HG03432 (cell line): Measurements from ENCODE around the gene GRIK4.

Source experiments
- ATAC-seq: cut with Tn5 transposase; IDR thresholded peaks from one replicate; pipeline ENCODE4 v1.9.1; 2021; ENCODE audit warnings: mild to moderate bottlenecking, moderate library complexity; ENCODE audit not compliant: unreplicated experiment

Gene GRIK4

GRCh38 chr11:120928627-120929026 lies 417.1 kb downstream of the GRIK4 start:
- ATAC-seq, result no peak

DNA sequence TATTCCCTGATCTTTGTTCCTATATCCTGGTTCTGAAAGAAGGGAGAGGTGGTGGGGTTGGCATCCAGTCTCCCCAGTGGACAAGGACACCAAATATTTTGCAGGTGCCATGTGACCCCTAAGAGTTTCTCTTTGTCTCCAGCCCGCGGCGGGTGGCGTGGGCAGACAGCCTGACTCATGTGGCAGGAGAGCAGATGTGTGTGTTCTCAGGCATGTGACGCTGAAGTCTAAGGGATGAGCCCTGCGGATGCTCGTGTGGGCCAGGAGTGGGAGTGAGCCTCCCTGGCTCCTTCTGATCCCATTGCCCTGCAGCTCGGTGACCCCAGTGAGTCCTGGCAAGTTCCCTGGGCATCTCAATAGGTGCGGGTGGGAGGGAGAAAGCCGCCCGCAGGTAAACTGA lies 417.5 kb downstream of the GRIK4 start:
- ATAC-seq, result no peak

DNA sequence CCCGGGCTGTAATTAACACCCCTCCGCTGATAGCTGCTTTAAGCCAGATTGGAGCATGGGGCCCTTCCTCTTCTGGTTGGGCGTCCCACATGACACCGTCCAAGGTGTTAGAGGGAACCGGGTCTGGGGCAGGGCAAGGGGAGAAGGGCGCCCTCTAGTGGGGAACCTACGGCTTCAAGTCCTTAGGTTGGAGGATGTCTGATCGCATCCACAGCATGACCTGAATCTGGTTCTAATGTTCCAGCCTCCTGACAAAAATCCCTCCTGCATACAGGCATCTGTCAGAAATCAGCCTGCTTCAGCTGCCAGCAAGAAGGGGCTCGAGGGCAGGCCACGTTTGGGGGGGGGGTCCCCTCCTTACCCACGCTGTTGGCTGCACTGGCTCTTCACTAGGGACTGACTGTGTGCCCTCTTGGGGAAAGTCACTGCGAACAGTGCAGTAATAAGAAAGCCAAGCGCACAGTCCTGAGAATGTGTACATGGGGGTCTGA lies 418.2 kb downstream of the GRIK4 start:
- no peak for ATAC-seq

DNA sequence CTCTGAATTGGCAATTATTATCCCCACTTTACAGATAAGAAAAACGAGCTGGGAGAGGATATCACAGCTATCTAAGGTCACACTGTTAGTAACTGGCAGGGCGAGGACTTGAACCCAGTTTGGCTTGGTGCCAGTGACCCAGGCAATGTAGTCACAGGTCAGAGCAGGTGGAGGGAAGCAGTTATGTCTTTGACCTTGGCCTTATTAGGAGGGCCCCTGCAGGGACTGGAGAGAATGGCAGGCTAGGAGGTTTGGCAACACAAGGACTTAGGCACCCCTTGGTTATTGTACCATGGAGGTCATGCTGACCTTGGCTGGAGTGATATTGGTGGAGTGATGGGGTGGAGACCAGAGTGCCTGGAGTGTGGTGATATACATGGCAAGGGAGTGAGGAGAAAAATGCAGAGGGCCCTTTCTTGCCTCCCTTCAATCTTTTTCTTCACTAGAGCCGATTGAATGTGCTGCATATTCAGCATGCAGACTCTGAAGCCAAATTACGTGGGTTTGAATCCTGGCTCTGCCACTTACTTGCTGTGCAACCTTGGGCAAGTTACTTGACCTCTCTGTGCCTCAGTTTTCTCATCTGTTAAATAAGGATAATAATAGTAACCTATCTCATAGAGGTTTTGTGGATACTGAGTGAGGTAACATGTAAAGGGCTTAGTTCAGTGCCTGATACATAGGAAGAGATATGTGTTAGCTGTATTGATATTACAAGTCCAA lies 419.7 kb downstream of the GRIK4 start:
- no peak for ATAC-seq

GRCh38 chr11:120932305-120932915 lies 420.9 kb downstream of the GRIK4 start:
- ATAC-seq, result no peak

GRCh38 chr11:120936356-120936755 lies 424.8 kb downstream of the GRIK4 start:
- no peak for ATAC-seq

GRCh38 chr11:120937501-120937900 lies 426.0 kb downstream of the GRIK4 start:
- ATAC-seq, result no peak

GRCh38 chr11:120938260-120938659 lies 426.7 kb downstream of the GRIK4 start:
- no peak for ATAC-seq

- no peak for ATAC-seq
These were observed 428.8 kb downstream of the GRIK4 start for GRCh38 chr11:120940160-120940848.

DNA sequence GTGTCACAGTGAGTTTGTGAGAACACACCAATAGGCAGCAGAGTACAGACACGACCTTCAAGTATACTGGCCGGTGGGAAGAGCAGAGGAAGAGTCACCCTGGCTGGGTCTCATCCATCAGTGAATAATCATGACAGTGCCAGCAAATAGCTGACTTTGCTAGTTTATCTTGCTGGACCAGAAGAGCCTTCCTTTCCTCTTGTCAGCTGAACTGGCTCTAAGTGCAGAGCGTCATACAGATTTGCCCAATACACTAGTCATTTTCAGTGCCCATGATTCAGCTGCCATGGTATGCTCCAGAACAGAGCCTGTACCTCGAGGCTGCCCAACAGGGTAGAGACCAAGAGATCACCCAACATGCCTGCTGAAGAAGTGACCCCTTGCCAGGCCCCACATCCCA lies 429.5 kb downstream of the GRIK4 start:
- ATAC-seq, result no peak

DNA sequence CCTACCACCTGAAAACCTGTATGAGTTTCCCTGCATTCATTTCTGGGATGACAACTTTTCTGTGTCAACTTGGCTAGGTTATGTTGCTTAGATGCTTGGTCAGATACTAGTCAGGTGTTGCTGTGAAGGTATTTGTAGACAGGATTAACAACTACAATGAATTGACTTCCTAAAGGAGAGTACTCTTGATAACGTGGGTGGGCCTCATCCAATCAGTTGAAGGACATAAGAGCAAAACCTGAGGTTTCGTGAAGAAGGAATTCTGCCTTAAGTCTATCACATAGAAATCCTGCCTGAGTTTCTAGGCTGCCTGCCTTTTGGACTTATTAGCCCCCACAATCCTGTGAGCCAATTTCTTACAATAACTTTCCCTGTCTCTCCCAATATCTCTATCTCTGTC lies 431.2 kb downstream of the GRIK4 start:
- no peak for ATAC-seq

DNA sequence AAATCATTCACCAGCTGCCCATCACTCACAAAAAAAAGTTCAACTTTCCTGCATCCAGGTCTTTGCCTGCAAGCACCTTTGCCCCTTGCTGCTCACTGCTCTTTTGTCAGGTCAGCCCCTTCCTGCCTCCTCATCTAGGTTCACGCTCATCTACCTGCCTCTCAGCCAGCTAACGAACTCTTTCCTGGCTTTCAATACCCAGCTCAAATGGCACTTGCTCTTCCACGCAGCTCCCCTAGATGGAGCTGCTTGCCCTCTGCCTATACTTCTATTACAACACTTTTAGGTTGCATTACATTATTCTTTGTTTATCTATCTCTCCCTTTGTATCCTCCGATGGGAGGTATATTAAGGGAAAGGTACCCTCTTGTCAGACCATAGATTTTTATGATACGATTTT lies 433.5 kb downstream of the GRIK4 start:
- ATAC-seq, result no peak

- ATAC-seq, result no peak
These were observed 439.3 kb downstream of the GRIK4 start for GRCh38 chr11:120950880-120951279.

GRCh38 chr11:120952461-120953434 lies 441.2 kb downstream of the GRIK4 start:
- peak; percentile 65 for ATAC-seq

GRCh38 chr11:120954381-120954780 lies 442.8 kb downstream of the GRIK4 start:
- no peak for ATAC-seq

DNA sequence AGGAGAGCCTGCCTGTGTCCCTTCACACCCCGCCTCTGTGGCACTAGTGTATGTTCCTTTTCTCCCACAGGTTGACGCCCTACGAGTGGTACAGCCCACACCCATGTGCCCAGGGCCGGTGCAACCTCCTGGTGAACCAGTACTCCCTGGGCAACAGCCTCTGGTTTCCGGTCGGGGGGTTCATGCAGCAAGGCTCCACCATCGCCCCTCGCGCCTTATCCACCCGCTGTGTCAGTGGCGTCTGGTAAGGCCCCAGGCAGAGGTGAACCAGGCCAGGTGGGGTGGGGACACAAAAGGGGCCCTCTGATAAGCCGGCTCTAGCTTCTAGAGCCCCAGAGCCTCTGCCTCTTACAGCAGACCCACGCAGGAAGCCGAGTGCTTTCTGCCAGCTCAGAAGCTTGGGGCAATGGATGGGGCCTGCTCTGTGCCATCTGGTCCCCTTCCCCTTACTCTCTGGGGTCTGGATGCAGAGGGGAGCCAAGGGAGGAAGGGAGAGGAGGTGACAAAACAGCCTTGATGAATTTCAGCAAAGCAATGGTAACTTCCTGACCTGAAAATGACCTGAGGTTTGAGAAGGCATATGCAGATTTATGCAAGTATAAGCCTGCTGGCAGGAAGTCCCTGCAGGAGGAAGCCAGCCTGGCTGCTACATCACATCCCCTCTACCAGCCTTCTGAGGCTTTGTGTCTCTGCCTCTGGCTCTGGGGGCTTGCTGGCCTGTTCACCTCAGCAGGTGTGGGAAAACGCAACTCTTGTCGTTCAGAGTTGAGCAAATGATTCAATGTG lies 445.4 kb downstream of the GRIK4 start:
- peak; percentile 56 for ATAC-seq

DNA sequence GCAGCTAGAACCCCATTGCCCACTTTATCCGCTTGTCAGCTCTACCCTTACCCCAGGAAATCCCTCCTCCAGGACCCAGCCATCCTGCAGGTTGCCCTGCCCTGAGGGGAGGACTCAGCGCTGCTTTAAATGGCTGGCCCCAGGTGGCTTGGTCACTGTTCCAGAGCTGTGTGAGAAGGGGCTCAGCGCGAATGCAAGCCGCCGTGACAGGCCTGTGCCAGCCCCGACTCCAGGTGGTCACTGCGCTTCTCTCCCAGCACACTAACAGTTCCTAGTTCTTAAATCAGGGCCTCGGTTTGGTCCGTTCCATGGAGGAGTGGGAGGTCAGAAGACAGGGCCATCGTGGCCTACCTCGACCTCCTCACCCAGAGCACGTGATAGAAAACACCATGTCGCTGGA lies 446.6 kb downstream of the GRIK4 start:
- ATAC-seq, result no peak

DNA sequence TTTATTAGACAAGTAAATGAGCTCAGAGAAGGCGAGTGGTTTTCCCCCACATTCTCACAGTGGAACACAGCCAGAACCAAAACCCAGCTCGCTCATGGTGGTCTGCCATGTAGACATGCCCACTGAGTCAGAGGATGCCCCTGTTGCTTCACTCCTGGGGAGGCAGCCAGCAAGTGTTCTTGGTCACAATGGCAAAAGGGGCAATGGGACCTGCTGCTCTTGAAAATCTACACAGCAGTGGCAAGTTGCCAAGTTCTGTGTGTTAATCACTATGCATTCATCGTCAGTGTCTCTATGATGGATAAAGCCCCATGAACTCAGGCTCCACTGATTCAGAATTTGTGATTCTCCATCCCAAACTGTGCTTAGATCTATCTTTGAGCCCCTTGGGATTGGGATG lies 447.6 kb downstream of the GRIK4 start:
- ATAC-seq, result no peak

DNA sequence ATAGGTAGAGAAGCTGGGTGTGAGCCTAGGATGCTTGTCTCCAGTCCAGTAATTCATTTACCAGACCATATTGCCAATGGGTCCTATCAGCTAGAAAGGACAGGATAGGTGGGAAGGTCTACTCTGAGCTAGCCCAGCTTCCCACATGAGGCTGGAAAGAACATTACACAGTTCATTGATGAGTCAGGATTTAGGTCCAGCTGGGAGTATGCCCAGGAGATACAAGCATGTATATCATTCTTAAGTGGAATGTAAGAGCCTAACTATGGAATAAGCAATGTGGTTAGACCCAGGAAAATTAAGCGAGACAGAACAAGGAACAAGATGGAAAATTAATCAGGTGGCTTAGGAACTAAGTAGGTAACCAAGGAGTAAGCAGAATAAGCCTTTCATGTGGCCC lies 453.3 kb downstream of the GRIK4 start:
- ATAC-seq, result no peak

DNA sequence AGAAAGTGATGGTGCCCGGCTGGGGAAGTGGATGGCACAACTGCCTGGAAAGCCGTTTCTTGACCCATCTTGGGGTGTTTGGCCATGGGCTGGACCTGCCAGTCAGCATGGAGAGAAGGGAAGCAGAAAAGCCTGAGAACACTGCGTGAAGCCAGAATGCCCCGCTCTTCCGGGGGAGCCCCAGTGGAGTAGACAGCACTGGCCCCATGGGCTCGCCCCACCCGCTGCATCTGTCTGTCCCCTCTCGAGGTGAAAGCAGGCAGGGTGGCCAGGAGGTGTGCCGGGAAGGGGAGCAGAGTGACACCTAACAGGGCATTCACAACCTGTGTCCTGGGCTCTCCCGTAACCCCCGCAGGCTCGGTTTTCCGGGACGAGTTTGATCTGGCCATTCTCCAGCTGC lies 455.3 kb downstream of the GRIK4 start:
- ATAC-seq, result no peak
